Amygdala (tissue), 56 donors: ENCODE data around the gene HIVEP3.
A peak's percentile ranks its signal among the peaks of the same experiment; 100 is the strongest.

Experiments used
- DNase-seq, 56 donors: peaks; one replicate each; lab custom pipeline; 2025; lab: John Stamatoyannopoulos, UW

The HIVEP3 gene

DNA sequence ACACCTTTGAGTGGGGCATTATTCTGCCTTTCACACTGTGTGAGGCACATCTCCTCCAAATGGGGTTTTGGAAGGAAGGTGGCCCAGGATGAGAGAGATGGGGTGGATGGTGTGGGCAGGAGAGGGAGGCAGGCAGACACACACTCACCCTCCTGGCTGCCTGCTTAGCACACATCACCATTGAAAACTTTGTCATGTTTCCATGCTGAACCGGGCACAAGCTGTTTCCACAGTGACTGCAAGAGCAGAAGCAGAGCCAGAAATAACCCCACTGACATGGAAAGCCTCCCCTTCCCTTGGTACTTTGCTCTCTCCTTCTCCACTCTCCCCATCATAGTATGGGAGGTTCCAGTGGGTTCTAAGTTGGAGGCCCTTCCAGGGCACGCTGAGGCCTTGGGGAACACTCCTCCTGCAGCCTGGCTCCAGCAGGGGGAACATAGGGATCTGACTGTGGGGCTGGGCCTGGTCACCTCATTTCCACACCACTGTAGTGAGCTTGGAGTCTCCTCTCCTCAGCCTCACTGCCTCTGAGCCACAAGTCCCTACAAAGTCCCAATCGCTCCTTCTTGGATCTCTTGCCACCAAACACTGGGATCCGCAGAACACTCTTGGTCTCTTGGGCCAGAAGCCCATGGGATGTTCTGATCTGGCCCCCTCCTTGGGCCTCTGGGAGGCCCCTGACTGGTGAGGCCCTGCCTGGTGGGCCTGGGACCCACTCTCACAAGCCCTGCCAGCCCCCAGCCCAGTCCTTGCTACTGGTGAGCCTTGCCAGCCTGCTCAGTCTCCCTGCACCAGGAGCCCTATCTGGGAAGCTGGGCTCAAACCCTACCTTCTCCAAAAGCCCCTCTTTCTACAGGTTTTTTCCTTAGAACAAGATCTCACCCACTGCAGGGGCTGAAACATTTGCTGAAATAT, 271.2 kb downstream of the HIVEP3 start:
- peak in 1 of 56 donors; percentile 20 for DNase-seq

- DNase-seq = no peak
Observed at GRCh38 chr1:41646186-41646585, 272.5 kb downstream of the HIVEP3 start.

DNA sequence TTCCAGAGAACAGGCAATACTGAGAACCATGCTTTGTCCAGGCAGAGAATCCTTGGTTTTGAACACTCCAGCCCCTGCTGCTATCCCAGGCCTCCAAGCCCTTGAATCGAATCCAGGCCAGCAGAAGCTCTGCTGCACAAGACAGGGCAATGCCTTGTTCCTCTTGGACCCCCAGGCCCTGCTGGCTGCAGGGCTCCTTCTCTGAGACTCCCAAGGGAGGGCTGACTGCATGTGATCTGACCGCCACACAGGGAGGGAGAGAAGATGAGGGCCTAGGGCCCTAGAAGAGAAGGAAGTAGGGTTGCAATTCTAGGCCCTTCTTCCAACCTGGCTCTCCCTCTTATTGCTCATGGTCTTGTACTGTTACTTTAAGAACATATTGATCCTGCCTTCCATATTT, 273.7 kb downstream of the HIVEP3 start:
- peak in 1 of 56 donors; percentile 32 for DNase-seq

DNA sequence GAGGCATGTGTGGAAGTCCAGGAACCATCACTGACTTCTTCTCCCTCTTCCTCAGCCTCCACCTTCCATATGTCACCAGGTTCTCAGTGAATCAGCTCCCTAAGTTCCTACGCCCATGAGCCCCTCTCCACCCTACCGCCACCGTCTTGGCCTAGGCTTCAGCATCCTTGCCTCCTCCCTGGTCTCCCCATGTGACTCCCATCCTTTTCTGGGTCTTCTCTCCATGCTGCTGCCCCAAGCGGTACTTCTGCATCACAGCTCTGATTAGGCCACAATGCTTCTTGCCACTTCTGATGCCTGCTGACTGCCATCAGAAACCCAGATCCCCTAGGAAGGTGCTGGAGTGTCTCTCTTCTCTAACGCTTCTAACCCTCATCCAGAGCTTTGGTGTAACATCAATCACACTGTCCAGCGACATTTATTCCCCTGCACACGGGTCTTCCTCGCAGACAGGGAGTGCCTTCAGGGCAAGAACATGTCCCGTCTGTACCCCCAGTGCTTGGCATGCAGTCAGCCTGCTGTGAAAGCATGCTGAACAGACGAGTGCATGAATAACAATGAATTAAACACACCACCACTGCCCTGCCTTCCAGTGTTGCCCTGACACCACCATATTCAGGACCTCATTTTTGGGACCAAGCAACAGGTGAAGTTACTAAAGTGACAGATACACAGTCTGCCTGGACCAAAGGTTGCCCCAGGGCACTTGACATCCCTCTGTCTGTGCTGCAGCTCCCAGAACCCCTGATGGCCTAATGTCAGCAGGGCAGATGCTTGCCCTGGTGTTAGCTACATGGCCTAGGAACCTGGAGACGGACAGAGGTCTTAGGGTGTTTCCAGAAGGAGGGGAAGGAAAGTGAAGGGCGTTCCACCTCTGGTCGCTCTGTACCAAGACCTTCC, 275.6 kb downstream of the HIVEP3 start:
- no peak for DNase-seq

GRCh38 chr1:41641941-41642527, 276.7 kb downstream of the HIVEP3 start:
- no peak for DNase-seq

DNA sequence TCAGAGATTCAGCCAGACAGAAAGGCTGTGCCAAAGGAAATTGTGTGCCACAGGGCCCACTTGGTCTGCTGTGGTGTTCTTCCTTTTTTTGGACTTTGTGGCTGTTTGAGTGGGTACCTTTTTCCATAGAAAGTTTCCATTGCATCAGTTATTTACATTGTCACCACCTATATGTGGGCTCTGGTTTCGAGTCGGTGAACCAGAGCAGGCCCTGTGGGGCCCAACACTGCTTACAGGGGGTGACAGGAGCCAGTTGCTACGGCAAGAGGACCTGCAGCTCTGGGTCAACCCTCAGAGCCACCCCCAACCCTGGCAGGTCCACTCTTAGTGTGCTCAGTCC, 277.3 kb downstream of the HIVEP3 start:
- DNase-seq = no peak

GRCh38 chr1:41640756-41641474, 277.8 kb downstream of the HIVEP3 start:
- DNase-seq = no peak

DNA sequence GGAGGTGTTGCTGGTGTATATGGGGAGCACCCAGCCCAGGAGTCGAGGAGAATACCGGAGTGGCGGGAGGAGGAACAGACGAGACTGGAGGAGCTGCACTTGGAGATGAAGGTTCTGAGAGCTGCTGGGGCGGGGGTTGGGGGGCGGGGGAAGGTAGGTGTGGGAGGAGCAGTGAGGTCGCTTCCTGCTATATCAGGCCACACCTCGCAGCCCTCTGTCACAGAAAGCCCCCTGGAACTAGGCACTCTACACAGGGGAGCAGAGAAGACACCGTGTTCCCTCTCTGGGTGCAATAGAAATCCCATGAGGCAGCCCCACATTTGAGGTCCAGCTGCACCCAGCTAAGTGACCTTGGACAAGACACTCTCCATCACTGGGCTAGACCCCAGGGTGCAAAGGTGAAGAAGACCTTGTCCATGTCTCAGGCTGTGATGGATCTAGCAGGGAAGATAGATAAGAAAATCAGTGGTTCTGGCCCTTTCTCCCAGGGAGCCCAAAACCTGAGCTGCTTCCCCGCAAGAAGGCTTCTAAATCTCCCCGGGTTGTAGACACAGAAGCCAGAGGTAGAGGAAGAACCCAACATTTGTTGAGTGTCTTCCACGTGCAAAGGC, 278.5 kb downstream of the HIVEP3 start:
- DNase-seq = no peak

DNA sequence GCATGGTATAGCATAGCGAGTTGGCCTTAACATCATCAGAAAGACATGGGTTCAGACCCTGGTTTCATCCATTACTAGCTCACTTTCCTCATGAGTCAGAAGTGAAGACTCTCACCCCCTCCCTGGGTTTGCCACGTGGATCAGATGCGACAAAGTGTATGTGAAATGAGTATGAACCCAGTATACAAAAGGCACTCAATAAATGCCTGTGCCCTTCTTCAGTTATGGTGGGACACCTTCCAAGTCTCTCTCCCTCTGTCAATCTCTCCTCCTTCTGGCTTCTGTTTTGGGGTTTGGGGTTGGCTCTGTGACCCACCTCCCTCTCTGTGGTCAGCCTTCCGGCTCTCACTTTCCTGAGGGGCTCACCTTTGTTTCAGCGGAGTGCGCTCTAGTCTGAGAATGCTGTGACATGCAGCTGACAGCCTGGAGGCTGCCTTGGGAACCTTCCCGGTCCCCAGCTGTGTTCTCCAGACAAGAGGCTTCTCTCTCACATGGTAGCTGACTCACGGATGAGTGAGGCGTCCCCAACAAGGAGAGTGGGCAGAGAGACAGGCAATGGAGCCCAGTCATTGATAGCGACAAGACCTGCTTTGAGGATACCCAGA, 279.3 kb downstream of the HIVEP3 start:
- DNase-seq = peak in 32 of 56 donors; percentile 10 to 72 (median 40)

GRCh38 chr1:41638086-41639024, 280.4 kb downstream of the HIVEP3 start:
- DNase-seq = peak in 1 of 56 donors; percentile 19

DNA sequence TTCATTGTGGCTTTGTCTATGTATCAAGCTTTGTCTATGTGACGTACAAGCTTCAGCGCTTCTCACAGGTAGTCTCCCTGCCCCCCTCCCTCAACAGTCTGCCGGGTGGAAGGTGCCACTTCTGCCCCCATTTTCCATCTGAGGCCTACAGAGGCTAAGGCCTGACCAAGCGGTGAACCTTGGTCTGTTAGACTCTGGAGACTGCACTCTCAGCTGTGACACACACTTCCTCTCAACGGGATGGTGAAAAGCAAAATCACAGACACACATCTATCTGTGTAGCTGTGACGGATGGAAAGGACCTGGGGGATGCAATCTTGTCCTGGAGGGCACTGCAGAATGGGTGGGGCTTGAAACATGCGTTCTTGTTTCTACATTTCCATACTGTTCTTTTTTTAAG, 281.4 kb downstream of the HIVEP3 start:
- no peak for DNase-seq

GRCh38 chr1:41633764-41634163, 285.0 kb downstream of the HIVEP3 start:
- DNase-seq = no peak

GRCh38 chr1:41632781-41633575, 285.7 kb downstream of the HIVEP3 start:
- DNase-seq = no peak

- no peak for DNase-seq
Observed at GRCh38 chr1:41631971-41632370, 286.8 kb downstream of the HIVEP3 start.

GRCh38 chr1:41631154-41631553, 287.6 kb downstream of the HIVEP3 start:
- DNase-seq = no peak

DNA sequence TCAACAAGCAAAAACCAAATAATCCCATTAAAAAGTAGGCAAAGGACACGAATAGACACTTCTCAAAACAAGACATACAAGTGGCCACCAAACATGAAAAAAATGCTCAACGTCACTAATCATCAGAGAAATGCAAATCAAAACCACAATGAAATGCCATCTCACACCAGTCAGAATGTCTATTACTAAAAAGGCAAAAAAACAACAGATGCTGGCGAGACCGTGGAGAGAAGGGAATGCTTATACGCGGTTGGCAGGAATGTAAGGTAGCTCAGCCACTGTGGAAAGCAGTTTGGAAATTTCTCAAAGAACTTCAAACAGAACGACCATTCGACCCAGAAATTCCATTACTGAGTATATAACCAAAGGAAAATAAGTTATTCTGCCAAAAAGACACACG, 289.2 kb downstream of the HIVEP3 start:
- DNase-seq = no peak

DNA sequence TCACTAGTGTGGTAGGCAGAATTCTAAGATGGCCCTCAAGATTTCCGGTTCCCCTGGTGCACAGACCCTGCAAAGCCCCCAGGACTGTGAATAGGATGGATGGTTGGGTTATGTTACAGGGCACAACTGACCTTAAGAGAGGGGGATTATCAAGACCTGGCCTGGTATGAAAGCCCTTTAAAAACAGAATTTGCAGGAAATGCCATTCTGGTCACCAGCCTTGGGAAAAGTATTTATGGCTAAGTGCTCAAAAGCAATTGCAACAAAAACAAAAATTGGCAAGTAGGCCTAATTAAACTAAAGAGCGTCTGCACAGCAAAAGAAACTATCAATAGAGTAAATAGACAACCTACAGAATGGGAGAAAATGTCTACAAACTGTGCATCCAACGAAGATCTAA, 289.6 kb downstream of the HIVEP3 start:
- DNase-seq = no peak
